Panc1 (cell line): ENCODE measurements around the gene NPW. TPM values are rescaled to one million over a fixed set of nuclear protein-coding genes. Genes with fewer than 3 reads are reported as not detected.

Experiments
- ATAC-seq: fragments of 200-7000 bp; cut with Tn5 transposase; 2 replicates; pipeline ENCODE4 v1.9.1; 2020; ENCODE audit warnings: mild to moderate bottlenecking, moderate library complexity
- BruUV-seq: library from RNA; stranded (reverse); fragments of 400-500 nt; replicated peaks from 2 replicates; lab custom pipeline; 2021; lab: Mats Ljungman, UMichigan
- CTCF ChIA-PET: fragments of 300-600 bp; sonication (Branson Sonifier 250); formaldehyde crosslinking; loops from one replicate; lab custom pipeline; 2022; ENCODE audit warnings: antibody characterized with exemption; lab: Charles Lee
- POLR2A ChIA-PET: fragments of 300-600 bp; sonication (Branson Sonifier 250); formaldehyde crosslinking; loops from one replicate; lab custom pipeline; 2022; ENCODE audit warnings: antibody characterized with exemption; lab: Charles Lee
- DNase-seq: peaks from one replicate; pipeline ENCODE4 v3.0.0-alpha.2; 2010; ENCODE audit warnings: low read depth, low spot score
- H3K27ac ChIP-seq: 2 replicates; pipeline ENCODE4 v1.5.1; 2011; ENCODE audit warnings: mild to moderate bottlenecking, low read length, inconsistent platforms
- H3K27me3 ChIP-seq: fragments of 200-500 bp; sonication (Bioruptor generic); 2 replicates; pipeline ENCODE4 v1.6.0; 2014; ENCODE audit warnings: low read length, inconsistent platforms; ENCODE audit not compliant: control insufficient read depth, insufficient read depth
- H3K36me3 ChIP-seq: fragments of 200-500 bp; sonication (Bioruptor generic); 2 replicates; pipeline ENCODE4 v1.5.1; 2014; ENCODE audit warnings: inconsistent platforms, mild to moderate bottlenecking, low read length, moderate library complexity; ENCODE audit not compliant: control insufficient read depth, insufficient read depth
- H3K4me1 ChIP-seq: 2 replicates; pipeline ENCODE4 v1.5.1; 2011; ENCODE audit warnings: inconsistent platforms, mild to moderate bottlenecking, low read length, moderate library complexity; ENCODE audit not compliant: control insufficient read depth, insufficient read depth
- H3K4me3 ChIP-seq, 2 experiments: 2 replicates each; pipeline ENCODE4 v1.5.1; 2011 to 2012; ENCODE audit warnings: low read depth in 2 of 2, low read length in 2 of 2, mild to moderate bottlenecking in 2 of 2, inconsistent platforms in 1 of 2, moderate library complexity in 1 of 2
- H3K9me3 ChIP-seq: fragments of 200-500 bp; sonication (Bioruptor generic); 2 replicates; pipeline ENCODE4 v1.5.1; 2014; ENCODE audit warnings: low read depth, mild to moderate bottlenecking, inconsistent platforms, low read length, moderate library complexity; ENCODE audit not compliant: control insufficient read depth, insufficient read depth
- POLR2AphosphoS5 ChIP-seq: IDR thresholded peaks from 2 replicates; pipeline ENCODE4 v1.6.1; 2012; ENCODE audit warnings: mild to moderate bottlenecking, low read depth, low read length, moderate library complexity
- SIN3A ChIP-seq: IDR thresholded peaks from 2 replicates; pipeline ENCODE4 v1.6.1; 2012; ENCODE audit warnings: low read depth, mild to moderate bottlenecking, low read length, moderate library complexity, borderline replicate concordance; ENCODE audit not compliant: insufficient read depth
- TCF7L2 ChIP-seq: IDR thresholded peaks from 2 replicates; pipeline ENCODE4 v1.6.1; 2011; ENCODE audit warnings: mild to moderate bottlenecking, low read depth, low read length, inconsistent platforms
- in situ Hi-C: cut with HindIII; loops from 2 replicates; pipeline ENCODE4 v1.10.0; 2016; ENCODE audit warnings: low sequenced_read_pairs, low pct_unique_long_range_greater_than_20kb
- intact Hi-C: fragments of 100-400 bp; cut with micrococcal nuclease; formaldehyde crosslinking; loops from one replicate; pipeline ENCODE4 v1.10.0; 2022; ENCODE audit not compliant: unreplicated experiment
- total RNA-seq: library from RNA; stranded (reverse); gene quantifications from one replicate; pipeline ENCODE4 v1.2.1, GENCODE V29; 2021; ENCODE audit not compliant: unreplicated experiment
- TF ChIP-seq, protein P1 (sequence below), 2 experiments: IDR thresholded peaks; 2 replicates each; pipeline ENCODE4 v1.6.1; 2011 to 2012; ENCODE audit warnings: low read depth in 2 of 2, control low read depth in 1 of 2, low read length in 1 of 2, mild to moderate bottlenecking in 1 of 2, moderate library complexity in 1 of 2; ENCODE audit not compliant: insufficient read depth in 1 of 2
- TF ChIP-seq, protein P2 (sequence below): fragments of 450-650 bp; IDR thresholded peaks from 2 replicates; pipeline ENCODE4 v1.5.1; 2017; ENCODE audit warnings: mild to moderate bottlenecking

NPW gene
- total RNA-seq, 1 experiment from 2014 or later, result 15.3 TPM

DNA sequence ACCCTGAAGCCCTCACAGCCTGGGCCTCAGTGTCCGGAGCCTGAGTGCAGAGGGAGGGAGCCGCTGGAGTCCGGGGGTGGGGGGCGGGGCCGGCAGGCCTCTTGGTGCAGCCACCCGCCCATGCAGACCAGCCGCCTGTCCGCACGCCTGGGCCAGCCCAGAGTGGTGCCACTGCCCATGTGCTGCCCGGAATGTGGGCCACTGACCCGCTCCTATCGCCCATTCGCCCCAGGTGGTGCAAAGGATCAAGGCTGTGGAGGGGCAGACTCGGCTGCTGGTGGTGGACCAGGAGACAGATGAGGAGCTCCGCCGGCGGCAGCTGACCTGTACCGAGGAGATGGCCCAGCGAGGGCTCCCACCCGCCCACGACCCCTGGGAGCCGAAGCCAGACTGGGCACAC lies 9.8 kb downstream of the NPW start:
- no TSS peak for BruUV-seq
- no peak for TF ChIP-seq TCF7L2
- TF ChIP-seq, protein P1, sequence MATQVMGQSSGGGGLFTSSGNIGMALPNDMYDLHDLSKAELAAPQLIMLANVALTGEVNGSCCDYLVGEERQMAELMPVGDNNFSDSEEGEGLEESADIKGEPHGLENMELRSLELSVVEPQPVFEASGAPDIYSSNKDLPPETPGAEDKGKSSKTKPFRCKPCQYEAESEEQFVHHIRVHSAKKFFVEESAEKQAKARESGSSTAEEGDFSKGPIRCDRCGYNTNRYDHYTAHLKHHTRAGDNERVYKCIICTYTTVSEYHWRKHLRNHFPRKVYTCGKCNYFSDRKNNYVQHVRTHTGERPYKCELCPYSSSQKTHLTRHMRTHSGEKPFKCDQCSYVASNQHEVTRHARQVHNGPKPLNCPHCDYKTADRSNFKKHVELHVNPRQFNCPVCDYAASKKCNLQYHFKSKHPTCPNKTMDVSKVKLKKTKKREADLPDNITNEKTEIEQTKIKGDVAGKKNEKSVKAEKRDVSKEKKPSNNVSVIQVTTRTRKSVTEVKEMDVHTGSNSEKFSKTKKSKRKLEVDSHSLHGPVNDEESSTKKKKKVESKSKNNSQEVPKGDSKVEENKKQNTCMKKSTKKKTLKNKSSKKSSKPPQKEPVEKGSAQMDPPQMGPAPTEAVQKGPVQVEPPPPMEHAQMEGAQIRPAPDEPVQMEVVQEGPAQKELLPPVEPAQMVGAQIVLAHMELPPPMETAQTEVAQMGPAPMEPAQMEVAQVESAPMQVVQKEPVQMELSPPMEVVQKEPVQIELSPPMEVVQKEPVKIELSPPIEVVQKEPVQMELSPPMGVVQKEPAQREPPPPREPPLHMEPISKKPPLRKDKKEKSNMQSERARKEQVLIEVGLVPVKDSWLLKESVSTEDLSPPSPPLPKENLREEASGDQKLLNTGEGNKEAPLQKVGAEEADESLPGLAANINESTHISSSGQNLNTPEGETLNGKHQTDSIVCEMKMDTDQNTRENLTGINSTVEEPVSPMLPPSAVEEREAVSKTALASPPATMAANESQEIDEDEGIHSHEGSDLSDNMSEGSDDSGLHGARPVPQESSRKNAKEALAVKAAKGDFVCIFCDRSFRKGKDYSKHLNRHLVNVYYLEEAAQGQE (IDR thresholded peaks at IDR 0.05; ENCODE audit: insufficient read depth in 1 of 2, low read depth in 2 of 2, low read length in 1 of 2), result no peak
- no peak for TF ChIP-seq SIN3A
- no peak for TF ChIP-seq POLR2AphosphoS5
- TF ChIP-seq, protein P2, sequence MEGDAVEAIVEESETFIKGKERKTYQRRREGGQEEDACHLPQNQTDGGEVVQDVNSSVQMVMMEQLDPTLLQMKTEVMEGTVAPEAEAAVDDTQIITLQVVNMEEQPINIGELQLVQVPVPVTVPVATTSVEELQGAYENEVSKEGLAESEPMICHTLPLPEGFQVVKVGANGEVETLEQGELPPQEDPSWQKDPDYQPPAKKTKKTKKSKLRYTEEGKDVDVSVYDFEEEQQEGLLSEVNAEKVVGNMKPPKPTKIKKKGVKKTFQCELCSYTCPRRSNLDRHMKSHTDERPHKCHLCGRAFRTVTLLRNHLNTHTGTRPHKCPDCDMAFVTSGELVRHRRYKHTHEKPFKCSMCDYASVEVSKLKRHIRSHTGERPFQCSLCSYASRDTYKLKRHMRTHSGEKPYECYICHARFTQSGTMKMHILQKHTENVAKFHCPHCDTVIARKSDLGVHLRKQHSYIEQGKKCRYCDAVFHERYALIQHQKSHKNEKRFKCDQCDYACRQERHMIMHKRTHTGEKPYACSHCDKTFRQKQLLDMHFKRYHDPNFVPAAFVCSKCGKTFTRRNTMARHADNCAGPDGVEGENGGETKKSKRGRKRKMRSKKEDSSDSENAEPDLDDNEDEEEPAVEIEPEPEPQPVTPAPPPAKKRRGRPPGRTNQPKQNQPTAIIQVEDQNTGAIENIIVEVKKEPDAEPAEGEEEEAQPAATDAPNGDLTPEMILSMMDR, result no peak
- Histone ChIP-seq H3K27ac (peak overlapping the region; percentile 95; the same call in 1 of the 2 replicates), H3K9me3 (no peaks in the 10 kb centered on the region), H3K4me3 (peak overlapping the region in 1 of 2 experiments; percentile 59; a peak in 1 of 4 replicates), H3K4me1 (peaks cover 73% of the 10 kb centered on the region), H3K27me3 (no peaks in the 10 kb centered on the region), H3K36me3 (no peaks in the 10 kb centered on the region)
- DNase-seq (no peak), ATAC-seq (no peak)
- intact Hi-C loops, result loop anchor here (10.0 kb wide), 1 partner anchor 115 kb away; the partner anchor contains the start of gene RAB26
- in situ Hi-C loops, result no loop called here
- CTCF ChIA-PET, result no interaction called here
- POLR2A ChIA-PET, result no interaction called here

DNA sequence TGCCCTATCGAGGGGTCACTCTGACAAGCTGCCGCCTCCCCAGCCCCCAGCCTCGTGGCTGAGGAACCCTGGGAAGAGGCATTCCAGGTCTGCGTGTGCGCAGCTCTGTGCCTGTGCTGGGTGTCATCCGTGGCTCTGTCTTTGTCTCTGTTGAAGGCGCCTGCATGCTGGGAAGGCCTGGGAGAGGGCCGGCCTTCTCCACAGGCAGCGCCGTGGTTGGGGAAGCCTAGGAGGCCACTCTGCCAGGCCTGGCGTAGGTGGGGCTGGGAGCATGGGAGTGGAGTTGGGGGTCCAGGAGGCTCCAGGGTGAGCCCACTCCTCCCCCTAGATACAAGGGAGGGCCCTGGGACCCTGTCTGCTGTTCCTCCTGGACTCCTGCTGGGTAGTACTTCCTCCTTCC lies 10.5 kb downstream of the NPW start:
- CTCF ChIA-PET, result no interaction called here
- no peaks in the 10 kb centered on the region for H3K27me3 ChIP-seq
- H3K4me1 ChIP-seq, result peaks cover 75% of the 10 kb centered on the region
- no TSS peak for BruUV-seq
- DNase-seq (no peak), ATAC-seq (no peak)
- no peak overlapping the region for H3K4me3 ChIP-seq
- peak overlapping the region; percentile 95 for H3K27ac ChIP-seq
- TF ChIP-seq POLR2AphosphoS5 (no peak), TCF7L2 (no peak), SIN3A (no peak)
- TF ChIP-seq, protein P2, result no peak
- TF ChIP-seq, protein P1 (IDR thresholded peaks at IDR 0.05; ENCODE audit: insufficient read depth in 1 of 2, low read depth in 2 of 2, low read length in 1 of 2), result no peak
- POLR2A ChIA-PET, result no interaction called here
- H3K36me3 ChIP-seq, result no peaks in the 10 kb centered on the region
- intact Hi-C loops (no loop called here), in situ Hi-C loops (no loop called here)
- no peaks in the 10 kb centered on the region for H3K9me3 ChIP-seq
